Kidney (tissue), 14 donors: ENCODE measurements around the gene C4orf36. TPM values are rescaled to one million over a fixed set of nuclear protein-coding genes. Genes with fewer than 3 reads are reported as not detected.

Experiments used
- DNase-seq, 5 donors: peaks; one replicate each; pipeline ENCODE4 v3.0.0-alpha.2; 2013 to 2020
- FAIRE-seq: peaks from 2 replicates; lab custom pipeline; 2012; peaks lifted over from hg19 to GRCh38; lab: Jason Lieb, UNC
- H3K27ac ChIP-seq, 2 donors: one replicate each; pipeline ENCODE4 v1.7.0; 2013; ENCODE audit warnings: low read depth in 2 of 2, low read length in 2 of 2, inconsistent platforms in 1 of 2
- H3K27me3 ChIP-seq: one replicate; pipeline ENCODE4 v1.7.1; 2013; ENCODE audit warnings: low read length, inconsistent platforms; ENCODE audit not compliant: control insufficient read depth, insufficient read depth
- H3K36me3 ChIP-seq, 3 donors: one replicate each; pipeline versions ENCODE4 v1.7.0 to v1.7.1; 2013; ENCODE audit warnings: low read length in 3 of 3, control low read depth in 1 of 3, inconsistent platforms in 1 of 3; ENCODE audit not compliant: insufficient read depth in 3 of 3, control insufficient read depth in 2 of 3
- H3K4me1 ChIP-seq, 3 donors: one replicate each; pipeline versions ENCODE4 v1.7.0 to v1.7.1; 2013; ENCODE audit warnings: low read length in 3 of 3, inconsistent platforms in 1 of 3, low read depth in 1 of 3; ENCODE audit not compliant: control insufficient read depth in 2 of 3, insufficient read depth in 2 of 3
- H3K4me3 ChIP-seq, 3 donors: one replicate each; pipeline versions ENCODE4 v1.7.0 to v1.8.1; 2013; ENCODE audit warnings: low read length in 3 of 3, control low read depth in 1 of 3, inconsistent platforms in 1 of 3
- H3K9ac ChIP-seq, 3 donors: one replicate each; pipeline versions ENCODE4 v1.7.0 to v1.7.1; 2013; ENCODE audit warnings: low read length in 3 of 3, control low read depth in 1 of 3, inconsistent platforms in 1 of 3
- H3K9me3 ChIP-seq, 3 donors: one replicate each; pipeline versions ENCODE4 v1.7.0 to v1.7.1; 2013; ENCODE audit warnings: low read length in 3 of 3, control low read depth in 1 of 3, inconsistent platforms in 1 of 3; ENCODE audit not compliant: control insufficient read depth in 2 of 3, insufficient read depth in 1 of 3
- intact Hi-C: fragments of 100-400 bp; cut with DNase I; formaldehyde crosslinking; loops from one replicate; pipeline ENCODE4 v1.11.1; 2022
- polyA plus RNA-seq: library from polyadenylated mRNA; stranded (reverse); fragments of 350-450 nt; fragmentation: Illumina TruSeq; extraction: RNeasy Lipid Tissue Mini Kit (QIAGEN cat#74804); gene quantifications from one replicate; pipeline ENCODE4 v1.2.3, GENCODE V29; 2014; ENCODE audit warnings: low read depth, low replicate concordance; ENCODE audit not compliant: insufficient read depth
- total RNA-seq: library from RNA; stranded (reverse); fragmentation: NEBNext Ultra II Directional; extraction: Animal tissue kit (Norgen Biotek cat#: 25700); gene quantifications from one replicate; pipeline ENCODE4 v1.2.1, GENCODE V29; 2021
- TF ChIP-seq, protein P1 (sequence below): IDR thresholded peaks from 3 replicates; pipeline ENCODE4 v1.5.1; 2012; ENCODE audit warnings: mild to moderate bottlenecking, moderate library complexity, borderline replicate concordance; ENCODE audit not compliant: insufficient read depth; ENCODE audit errors: extremely low read depth
- donor health status: control.
- donor health status: control.
- donor health status: control.
- donor health status: control.
- donor health status: control.
- donor health status: DM: yes; HTN: yes; CAD: no.
- donor health status: Normal renal cell carcinoma (clear cell type).

C4orf36 gene
- total and polyA plus RNA-seq, 2 donors from 2014 or later, result 2.0 TPM; not detected in 1

DNA sequence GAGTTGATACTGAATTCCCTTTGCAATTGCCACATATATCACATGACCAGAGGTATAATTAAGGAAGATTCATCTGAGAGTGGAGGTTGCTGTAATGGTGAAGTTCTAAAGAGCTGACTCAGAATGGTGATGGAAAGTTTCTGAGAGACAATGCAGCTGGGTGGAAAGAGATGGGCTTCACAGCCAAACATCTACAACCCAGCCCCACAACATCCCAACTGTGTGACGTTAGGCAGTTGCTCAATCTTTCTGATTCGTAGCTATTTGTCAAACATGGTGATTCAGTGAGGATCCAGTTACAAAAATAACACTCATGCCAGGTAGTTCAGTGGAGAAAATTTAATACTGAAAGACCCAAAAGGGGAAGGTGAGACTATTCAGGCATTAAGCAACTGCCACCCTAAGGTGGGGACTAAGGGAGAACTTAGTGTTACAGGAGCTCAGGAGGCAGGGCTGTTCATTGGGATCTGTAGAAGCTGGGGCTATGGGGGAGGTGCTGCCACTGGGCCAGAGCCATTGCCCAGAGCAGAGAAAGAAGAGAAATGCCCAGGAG lies 35.7 kb upstream of the C4orf36 start:
- Histone ChIP-seq H3K4me1 (no peaks in the 10 kb centered on the region), H3K36me3 (peaks cover 0 to 6% (median 0%) of the 10 kb centered on the region in 3 donors), H3K4me3 (no peak overlapping the region), H3K9ac (no peak overlapping the region), H3K9me3 (no peaks in the 10 kb centered on the region), H3K27me3 (no peaks in the 10 kb centered on the region), H3K27ac (no peak overlapping the region)
- TF ChIP-seq, protein P1, sequence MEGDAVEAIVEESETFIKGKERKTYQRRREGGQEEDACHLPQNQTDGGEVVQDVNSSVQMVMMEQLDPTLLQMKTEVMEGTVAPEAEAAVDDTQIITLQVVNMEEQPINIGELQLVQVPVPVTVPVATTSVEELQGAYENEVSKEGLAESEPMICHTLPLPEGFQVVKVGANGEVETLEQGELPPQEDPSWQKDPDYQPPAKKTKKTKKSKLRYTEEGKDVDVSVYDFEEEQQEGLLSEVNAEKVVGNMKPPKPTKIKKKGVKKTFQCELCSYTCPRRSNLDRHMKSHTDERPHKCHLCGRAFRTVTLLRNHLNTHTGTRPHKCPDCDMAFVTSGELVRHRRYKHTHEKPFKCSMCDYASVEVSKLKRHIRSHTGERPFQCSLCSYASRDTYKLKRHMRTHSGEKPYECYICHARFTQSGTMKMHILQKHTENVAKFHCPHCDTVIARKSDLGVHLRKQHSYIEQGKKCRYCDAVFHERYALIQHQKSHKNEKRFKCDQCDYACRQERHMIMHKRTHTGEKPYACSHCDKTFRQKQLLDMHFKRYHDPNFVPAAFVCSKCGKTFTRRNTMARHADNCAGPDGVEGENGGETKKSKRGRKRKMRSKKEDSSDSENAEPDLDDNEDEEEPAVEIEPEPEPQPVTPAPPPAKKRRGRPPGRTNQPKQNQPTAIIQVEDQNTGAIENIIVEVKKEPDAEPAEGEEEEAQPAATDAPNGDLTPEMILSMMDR, result no peak
- intact Hi-C loops, result no loop called here
- no peak for FAIRE-seq
- no peak for DNase-seq

DNA sequence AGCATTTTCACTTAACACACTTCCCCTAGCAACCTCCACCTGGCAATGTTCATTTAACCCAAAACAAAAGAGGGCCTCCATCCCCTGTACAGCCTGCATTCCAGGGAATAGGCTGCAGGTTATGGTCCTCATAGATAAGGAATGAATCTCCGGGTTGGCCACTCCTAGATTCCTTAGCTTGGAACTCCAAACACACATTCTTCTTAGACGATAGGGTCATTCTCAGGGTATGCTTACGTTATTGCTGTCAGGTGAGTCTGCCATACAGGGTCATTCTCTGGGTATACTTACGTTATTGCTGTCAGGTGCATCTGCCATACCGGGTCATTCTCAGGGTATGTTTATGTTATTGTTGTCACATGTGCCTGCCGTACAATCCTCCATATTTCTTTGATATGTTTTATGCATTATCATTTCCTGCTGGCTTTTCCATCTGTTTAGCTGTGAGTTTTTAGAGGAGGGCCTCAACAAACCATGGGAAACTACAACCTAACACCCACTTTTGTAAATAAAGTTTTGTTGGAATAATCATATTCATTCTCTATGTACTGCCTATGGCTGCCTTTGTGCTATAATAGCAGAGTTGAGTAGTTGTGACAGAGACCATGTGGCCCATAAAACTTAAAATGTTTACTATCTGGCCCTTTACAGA lies 34.3 kb upstream of the C4orf36 start:
- peaks cover 0 to 6% (median 0%) of the 10 kb centered on the region in 3 donors for H3K36me3 ChIP-seq
- H3K9me3 ChIP-seq, result no peaks in the 10 kb centered on the region
- FAIRE-seq (no peak), DNase-seq (no peak)
- H3K9ac ChIP-seq, result no peak overlapping the region
- intact Hi-C loops, result no loop called here
- H3K27me3 ChIP-seq, result no peaks in the 10 kb centered on the region
- no peak overlapping the region for H3K4me3 ChIP-seq
- no peak overlapping the region for H3K27ac ChIP-seq
- no peaks in the 10 kb centered on the region for H3K4me1 ChIP-seq
- TF ChIP-seq, protein P1, result no peak

DNA sequence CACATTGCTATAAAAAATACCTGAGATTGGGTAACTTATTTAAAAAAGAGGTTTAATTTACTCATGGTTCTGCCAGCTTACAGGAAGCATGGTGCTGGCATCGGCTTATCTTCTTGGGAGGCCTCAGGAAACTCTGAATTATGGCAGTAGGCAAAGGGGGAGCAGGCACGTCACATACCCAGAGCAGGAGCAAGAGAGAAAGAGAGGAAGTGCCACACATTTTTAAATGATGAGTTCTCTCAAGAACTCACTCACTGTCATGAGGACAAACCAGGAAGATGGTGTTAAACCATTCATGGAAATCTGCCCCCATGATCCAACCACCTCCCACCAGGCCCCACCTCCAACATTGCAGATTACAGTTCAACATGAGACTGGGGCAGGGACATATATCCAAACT lies 32.6 kb upstream of the C4orf36 start:
- Histone ChIP-seq H3K9me3 (no peaks in the 10 kb centered on the region), H3K4me3 (no peak overlapping the region), H3K4me1 (no peaks in the 10 kb centered on the region), H3K36me3 (no peaks in the 10 kb centered on the region), H3K27ac (no peak overlapping the region), H3K9ac (no peak overlapping the region), H3K27me3 (no peaks in the 10 kb centered on the region)
- no peak for DNase-seq
- FAIRE-seq, result no peak
- intact Hi-C loops, result no loop called here
- TF ChIP-seq, protein P1, result no peak
